ENCODE measurements around the gene PSMB5.

Gene PSMB5

GRCh38 chr14:23047034-23047634 is 12.4 kb upstream of the PSMB5 start:
- no peak for DNase-seq (ENCODE audit: low spot score)

DNA sequence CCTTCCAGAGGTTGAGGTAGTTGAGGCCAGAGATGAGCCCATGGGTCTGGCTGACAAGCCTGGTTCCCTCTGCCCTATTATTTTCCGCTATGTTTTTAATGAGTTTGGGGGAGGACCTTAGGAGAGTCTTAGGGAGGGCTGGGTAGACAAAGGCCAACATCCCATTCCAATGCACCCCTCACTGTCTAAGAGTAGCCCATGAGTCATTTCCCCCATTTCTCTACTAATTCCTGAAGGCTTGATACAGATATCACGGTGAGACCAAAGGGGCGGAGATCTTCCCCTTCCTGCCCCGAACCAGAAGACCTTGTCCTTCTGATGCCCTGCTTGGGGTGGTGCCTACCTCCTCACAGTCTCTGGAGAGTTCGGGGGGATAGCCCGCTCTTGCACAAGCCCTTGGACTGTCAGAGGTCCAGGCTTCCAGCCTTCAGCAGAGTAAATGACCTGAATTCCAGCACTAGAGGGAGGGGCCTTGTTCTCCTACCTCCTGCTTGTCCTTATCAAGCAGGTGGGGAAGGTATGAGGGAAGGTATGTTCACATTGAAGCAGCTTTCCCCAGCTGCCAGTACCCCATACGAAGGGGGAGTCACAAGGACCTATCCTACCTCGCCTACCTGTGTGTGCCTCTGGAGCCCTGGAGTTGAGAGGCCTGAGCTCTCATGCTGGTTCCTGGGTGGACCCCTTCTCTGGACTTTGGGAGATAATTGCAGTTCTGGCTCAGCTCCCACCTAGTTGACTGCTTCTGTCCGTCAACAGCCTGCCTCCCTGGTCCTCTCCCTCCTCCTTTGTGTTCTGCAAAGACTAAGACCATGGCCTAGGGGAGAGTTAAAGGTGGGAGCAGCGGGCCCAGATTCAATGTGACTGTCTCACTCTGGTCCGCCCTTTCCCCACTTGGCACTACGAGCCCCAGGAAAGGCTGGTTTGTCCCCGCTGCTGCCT is 11.0 kb upstream of the PSMB5 start:
- no peak for DNase-seq (ENCODE audit: low spot score)
- TF ChIP-seq, protein P1, sequence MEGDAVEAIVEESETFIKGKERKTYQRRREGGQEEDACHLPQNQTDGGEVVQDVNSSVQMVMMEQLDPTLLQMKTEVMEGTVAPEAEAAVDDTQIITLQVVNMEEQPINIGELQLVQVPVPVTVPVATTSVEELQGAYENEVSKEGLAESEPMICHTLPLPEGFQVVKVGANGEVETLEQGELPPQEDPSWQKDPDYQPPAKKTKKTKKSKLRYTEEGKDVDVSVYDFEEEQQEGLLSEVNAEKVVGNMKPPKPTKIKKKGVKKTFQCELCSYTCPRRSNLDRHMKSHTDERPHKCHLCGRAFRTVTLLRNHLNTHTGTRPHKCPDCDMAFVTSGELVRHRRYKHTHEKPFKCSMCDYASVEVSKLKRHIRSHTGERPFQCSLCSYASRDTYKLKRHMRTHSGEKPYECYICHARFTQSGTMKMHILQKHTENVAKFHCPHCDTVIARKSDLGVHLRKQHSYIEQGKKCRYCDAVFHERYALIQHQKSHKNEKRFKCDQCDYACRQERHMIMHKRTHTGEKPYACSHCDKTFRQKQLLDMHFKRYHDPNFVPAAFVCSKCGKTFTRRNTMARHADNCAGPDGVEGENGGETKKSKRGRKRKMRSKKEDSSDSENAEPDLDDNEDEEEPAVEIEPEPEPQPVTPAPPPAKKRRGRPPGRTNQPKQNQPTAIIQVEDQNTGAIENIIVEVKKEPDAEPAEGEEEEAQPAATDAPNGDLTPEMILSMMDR (IDR thresholded peaks at IDR 0.05; ENCODE audit: extremely low read depth, missing control alignments), result no peak

More at GRCh38 chr14:23047034-23047634, 12.4 kb upstream of the PSMB5 start:
- TF ChIP-seq, protein P1 (IDR thresholded peaks at IDR 0.05; ENCODE audit: extremely low read depth, missing control alignments), result no peak

GRCh38 chr14:23044840-23045239 is 10.1 kb upstream of the PSMB5 start:
- no peak for DNase-seq (ENCODE audit: low spot score)

GRCh38 chr14:23043754-23044153 is 9.1 kb upstream of the PSMB5 start:
- TF ChIP-seq, protein P1 (IDR thresholded peaks at IDR 0.05; ENCODE audit: extremely low read depth, missing control alignments), result no peak
- DNase-seq (ENCODE audit: low spot score), result no peak

More at GRCh38 chr14:23044840-23045239, 10.1 kb upstream of the PSMB5 start:
- TF ChIP-seq, protein P1 (IDR thresholded peaks at IDR 0.05; ENCODE audit: extremely low read depth, missing control alignments), result no peak

DNA sequence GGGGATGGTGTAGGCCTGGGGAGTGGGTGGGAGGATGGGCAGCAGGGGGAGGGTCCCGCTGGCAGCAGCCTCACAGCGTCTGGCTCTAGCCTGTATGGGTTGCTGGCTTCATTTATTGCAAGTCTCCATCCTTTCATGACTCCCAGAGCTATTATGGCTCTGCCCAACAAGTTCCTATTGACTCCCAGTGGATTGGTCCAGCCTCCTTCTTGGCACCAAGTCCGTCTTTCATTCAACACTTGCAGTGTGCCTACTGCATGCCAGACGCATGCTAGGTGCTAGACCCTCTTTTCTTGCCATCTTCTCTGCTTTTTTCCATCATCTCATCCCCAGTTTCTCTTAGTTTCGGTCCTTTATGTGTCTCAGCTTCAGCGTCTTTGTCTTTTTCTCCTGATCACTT is 8.4 kb upstream of the PSMB5 start:
- TF ChIP-seq, protein P1 (IDR thresholded peaks at IDR 0.05; ENCODE audit: extremely low read depth, missing control alignments), result no peak
- DNase-seq (ENCODE audit: low spot score), result no peak

DNA sequence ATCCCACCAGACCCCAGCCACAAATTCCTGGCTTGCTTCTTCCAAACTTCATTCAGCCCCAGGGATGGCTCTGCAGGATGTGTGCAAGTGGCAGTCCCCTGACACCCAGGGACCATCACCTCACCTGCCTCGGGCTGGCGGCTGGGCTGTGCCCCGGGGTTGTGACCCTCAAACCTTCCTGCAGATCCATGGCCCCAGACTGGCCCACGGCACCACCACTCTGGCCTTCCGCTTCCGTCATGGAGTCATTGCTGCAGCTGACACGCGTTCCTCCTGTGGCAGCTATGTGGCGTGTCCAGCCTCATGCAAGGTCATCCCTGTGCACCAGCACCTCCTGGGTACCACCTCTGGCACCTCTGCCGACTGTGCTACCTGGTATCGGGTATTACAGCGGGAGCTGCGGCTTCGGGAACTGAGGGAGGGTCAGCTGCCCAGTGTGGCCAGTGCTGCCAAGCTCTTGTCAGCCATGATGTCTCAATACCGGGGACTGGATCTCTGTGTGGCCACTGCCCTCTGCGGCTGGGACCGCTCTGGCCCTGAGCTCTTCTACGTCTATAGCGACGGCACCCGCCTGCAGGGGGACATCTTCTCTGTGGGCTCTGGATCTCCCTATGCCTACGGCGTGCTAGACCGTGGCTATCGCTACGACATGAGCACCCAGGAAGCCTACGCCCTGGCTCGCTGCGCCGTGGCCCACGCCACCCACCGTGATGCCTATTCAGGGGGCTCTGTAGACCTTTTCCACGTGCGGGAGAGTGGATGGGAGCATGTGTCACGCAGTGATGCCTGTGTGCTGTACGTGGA is 7.7 kb upstream of the PSMB5 start, which contains the start of gene PSMB11:
PSMB11 (plus strand) TSS at position 51 of the 804 bp plus-strand sequence; CDS start at position 65, 14 bp downstream.
- TF ChIP-seq, protein P1 (IDR thresholded peaks at IDR 0.05; ENCODE audit: extremely low read depth, missing control alignments), result no peak
- DNase-seq (ENCODE audit: low spot score), result no peak

All from GM20000 (cell line).